Endodermal cell (in vitro differentiated cells): Measurements from ENCODE around the gene ZNF670. TPM values are rescaled to one million over a fixed set of nuclear protein-coding genes. Genes with fewer than 3 reads are reported as not detected.

ENCODE experiments used
- DNase-seq: peaks from one replicate; pipeline ENCODE4 v3.0.0-alpha.2; 2017
- H3K27ac ChIP-seq: 2 replicates; pipeline ENCODE4 v1.5.1; 2013; ENCODE audit warnings: mild to moderate bottlenecking, low read depth, low read length, moderate library complexity
- H3K27me3 ChIP-seq: 2 replicates; pipeline ENCODE4 v1.6.1; 2013; ENCODE audit warnings: mild to moderate bottlenecking, low read length, moderate library complexity; ENCODE audit not compliant: insufficient read depth, control insufficient read depth, poor library complexity, severe bottlenecking
- H3K36me3 ChIP-seq: 2 replicates; pipeline ENCODE4 v1.7.0; 2013; ENCODE audit warnings: mild to moderate bottlenecking, low read length, moderate library complexity; ENCODE audit not compliant: control insufficient read depth, insufficient read depth
- H3K4me1 ChIP-seq: one replicate; pipeline ENCODE4 v1.7.0; 2013; ENCODE audit warnings: low read length; ENCODE audit not compliant: control insufficient read depth, insufficient read depth
- H3K4me3 ChIP-seq: 2 replicates; pipeline ENCODE4 v1.5.1; 2013; ENCODE audit warnings: mild to moderate bottlenecking, low read length, moderate library complexity
- H3K9ac ChIP-seq: 2 replicates; pipeline ENCODE4 v1.6.1; 2013; ENCODE audit warnings: mild to moderate bottlenecking, low read length, moderate library complexity; ENCODE audit not compliant: poor library complexity, severe bottlenecking; ENCODE audit errors: extremely low read depth
- H3K9me3 ChIP-seq: 2 replicates; pipeline ENCODE4 v1.6.1; 2013; ENCODE audit warnings: mild to moderate bottlenecking, low read length, moderate library complexity; ENCODE audit not compliant: control insufficient read depth
- H3K27ac Mint-ChIP-seq: 2 replicates; pipeline ENCODE4 v1.8.0; 2020; ENCODE audit warnings: mixed read lengths
- H3K27me3 Mint-ChIP-seq: 2 replicates; pipeline ENCODE4 v1.8.0; 2021; ENCODE audit warnings: mild to moderate bottlenecking, mixed read lengths; ENCODE audit not compliant: insufficient read depth
- H3K36me3 Mint-ChIP-seq: 2 replicates; pipeline ENCODE4 v1.8.0; 2020; ENCODE audit warnings: low read depth, mixed read lengths
- H3K4me1 Mint-ChIP-seq: 2 replicates; pipeline ENCODE4 v1.8.0; 2020; ENCODE audit warnings: mixed read lengths
- H3K4me3 Mint-ChIP-seq: 2 replicates; pipeline ENCODE4 v1.8.0; 2020; ENCODE audit warnings: mild to moderate bottlenecking, moderate library complexity, mixed read lengths
- H3K9me3 Mint-ChIP-seq: 2 replicates; pipeline ENCODE4 v1.8.0; 2020; ENCODE audit warnings: mild to moderate bottlenecking, mixed read lengths
- CTCF ChIP-seq: fragments of 200-600 bp; sonication (generic); conservative IDR thresholded peaks from 2 replicates; pipeline ENCODE4 v1.5.0; 2021; ENCODE audit warnings: antibody characterized with exemption, mild to moderate bottlenecking
- WGBS, 2 experiments: methylation state at CpG; one replicate each; pipeline versions ENCODE4 v1.1.5 to v1.1.7; 2013; ENCODE audit warnings: missing lambda C conversion rate in 2 of 2, mixed read lengths in 1 of 2; ENCODE audit not compliant: insufficient coverage in 1 of 2, insufficient read length in 1 of 2; 5-methylcytosine and 5-hydroxymethylcytosine counted together
- total RNA-seq, 2 donors: library from RNA; stranded (reverse); fragmentation: NEBNext Ultra II Directional in 1 of 2; extraction: Animal tissue kit (Norgen Biotek cat#: 25700) in 1 of 2; gene quantifications; 2 replicates in 1 of 2; 3 replicates in 1 of 2; pipeline ENCODE4 v1.2.1, GENCODE V29; 2021

Gene ZNF670
- total RNA-seq, 2 donors from 2014 or later: 10.9 to 15.7 TPM

GRCh38 chr1:247100676-247101279 is 22.2 kb upstream of the ZNF670 start:
- Histone ChIP-seq H3K27ac (no peak overlapping the region), H3K4me3 (peak overlapping the region; percentile 92), H3K9ac (no peak overlapping the region), H3K9me3 (peaks cover 54% of the 10 kb centered on the region), H3K36me3 (peaks cover 55% of the 10 kb centered on the region), H3K4me1 (no peaks in the 10 kb centered on the region), H3K27me3 (no peaks in the 10 kb centered on the region)
- TF ChIP-seq CTCF: no peak
- Mint-ChIP-seq H3K36me3 (peaks cover 61% of the 10 kb centered on the region), H3K27me3 (no peaks in the 10 kb centered on the region), H3K9me3 (peaks cover 57% of the 10 kb centered on the region), H3K4me3 (no peak overlapping the region), H3K27ac (no peak overlapping the region), H3K4me1 (peaks cover 18% of the 10 kb centered on the region)
- no peak for DNase-seq
- 97 to 99% methylated on average over 8 to 9 of the region's 9 CpGs for WGBS, 2 experiments

GRCh38 chr1:247096958-247097357 is 18.3 kb upstream of the ZNF670 start:
- Mint-ChIP-seq H3K27ac (no peak overlapping the region), H3K27me3 (peaks cover 7% of the 10 kb centered on the region), H3K9me3 (peaks cover 35% of the 10 kb centered on the region), H3K4me3 (no peak overlapping the region), H3K4me1 (peaks cover 13% of the 10 kb centered on the region), H3K36me3 (peaks cover 48% of the 10 kb centered on the region)
- Histone ChIP-seq H3K27me3 (no peaks in the 10 kb centered on the region), H3K27ac (no peak overlapping the region), H3K4me3 (no peak overlapping the region), H3K4me1 (no peaks in the 10 kb centered on the region), H3K9ac (no peak overlapping the region), H3K9me3 (peaks cover 34% of the 10 kb centered on the region), H3K36me3 (peaks cover 48% of the 10 kb centered on the region)
- no peak for DNase-seq
- no peak for TF ChIP-seq CTCF
- WGBS, 2 experiments: 90 to 95% methylated on average over 5 of the region's 5 CpGs

GRCh38 chr1:247096544-247096943 is 17.9 kb upstream of the ZNF670 start:
- Mint-ChIP-seq H3K4me1 (peaks cover 13% of the 10 kb centered on the region), H3K36me3 (peaks cover 43% of the 10 kb centered on the region), H3K27me3 (peaks cover 7% of the 10 kb centered on the region), H3K27ac (no peak overlapping the region), H3K4me3 (no peak overlapping the region), H3K9me3 (peaks cover 31% of the 10 kb centered on the region)
- no peak for DNase-seq
- no peaks in the 10 kb centered on the region for H3K4me1 ChIP-seq
- TF ChIP-seq CTCF: no peak
- no peak overlapping the region for H3K4me3 ChIP-seq
- H3K27ac ChIP-seq: no peak overlapping the region
- H3K27me3 ChIP-seq: no peaks in the 10 kb centered on the region
- peaks cover 44% of the 10 kb centered on the region for H3K36me3 ChIP-seq
- 90 to 96% methylated on average over 5 of the region's 5 CpGs for WGBS, 2 experiments
- no peak overlapping the region for H3K9ac ChIP-seq
- H3K9me3 ChIP-seq: peaks cover 30% of the 10 kb centered on the region
